NCI-H526 (cell line): Measurements from ENCODE around the gene MICAL2.
"Not testable (repeated sequence)": the region's sequence is repeated elsewhere in the genome, so short reads cannot be mapped to it uniquely, and the experiment has no call there.

Experiments used
- DNase-seq, 2 experiments: peaks; one replicate each; lab custom pipeline; 2025; lab: John Stamatoyannopoulos, UW

MICAL2 gene

DNA sequence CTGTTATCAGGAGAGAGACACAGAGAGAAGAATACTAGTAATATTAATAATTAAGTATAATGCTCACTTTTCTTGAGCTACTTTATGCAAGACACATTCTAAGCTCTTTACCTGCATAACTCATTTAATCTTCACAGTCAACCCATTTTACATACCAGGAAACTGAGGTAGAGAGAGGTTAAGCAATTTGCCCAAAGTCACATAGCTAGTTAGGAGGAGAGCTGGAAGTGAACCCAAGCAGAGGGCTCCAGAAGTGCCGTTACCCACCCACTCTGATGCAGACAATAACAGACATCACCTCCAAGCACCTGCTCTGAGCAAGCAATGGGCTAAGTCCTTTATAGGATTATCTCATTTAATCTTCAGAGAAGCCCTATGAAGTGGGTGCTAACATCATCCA is 24.8 kb downstream of the MICAL2 start:
- no peak for DNase-seq

GRCh38 chr11:12137005-12137690 is 26.8 kb downstream of the MICAL2 start:
- DNase-seq, result no peak

- DNase-seq, result no peak
Measured at GRCh38 chr11:12137938-12138731, 27.7 kb downstream of the MICAL2 start.

- no peak for DNase-seq
Measured at GRCh38 chr11:12139144-12139881, 28.9 kb downstream of the MICAL2 start.

- DNase-seq, result no peak
Measured at GRCh38 chr11:12140186-12140793, 29.9 kb downstream of the MICAL2 start.

GRCh38 chr11:12141283-12141682 is 30.9 kb downstream of the MICAL2 start:
- no peak for DNase-seq

GRCh38 chr11:12142176-12142575 is 31.8 kb downstream of the MICAL2 start:
- DNase-seq, result no peak

GRCh38 chr11:12142909-12143308 is 32.5 kb downstream of the MICAL2 start:
- no peak for DNase-seq

GRCh38 chr11:12143461-12144258 is 33.3 kb downstream of the MICAL2 start:
- no peak for DNase-seq

DNA sequence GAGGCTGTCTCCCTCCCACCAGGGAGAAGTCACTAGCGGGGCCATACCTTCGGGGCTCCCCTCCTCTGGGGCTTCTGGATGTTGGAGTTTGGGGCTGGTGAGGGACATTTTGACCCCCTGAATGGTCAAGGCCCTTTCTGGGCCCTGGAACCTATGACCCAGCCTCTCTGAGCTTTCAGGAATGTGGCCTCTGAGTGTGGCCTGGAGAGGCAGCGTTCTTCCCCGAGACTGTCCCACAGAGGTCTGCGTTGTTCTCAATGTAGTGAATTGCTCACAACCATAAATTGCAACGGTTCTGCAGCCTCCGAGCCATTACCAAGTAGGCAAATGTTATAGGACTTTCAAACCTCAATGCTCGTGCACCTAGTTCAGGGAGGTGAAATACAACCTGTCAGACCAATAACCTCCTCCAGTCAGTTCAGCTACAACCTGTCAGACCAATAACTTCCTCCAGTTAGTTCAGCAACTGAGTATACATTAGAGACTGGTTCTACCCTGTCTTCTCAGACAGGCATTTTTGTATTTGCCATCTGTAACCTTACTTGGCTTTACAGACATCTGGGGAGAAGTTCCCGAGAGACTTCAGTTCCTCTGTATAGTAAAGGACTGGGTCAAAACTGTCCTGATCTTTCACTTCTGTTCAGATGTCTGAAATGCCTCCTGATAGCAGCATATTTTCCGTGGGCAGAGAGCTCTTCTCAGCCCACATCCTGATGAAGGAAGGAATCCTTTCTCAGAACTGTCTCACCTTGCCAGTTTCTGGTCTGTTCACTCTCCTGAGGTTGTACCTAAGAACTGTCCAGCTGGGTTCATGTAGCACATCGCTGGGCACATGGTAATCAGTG is 34.2 kb downstream of the MICAL2 start:
- no peak for DNase-seq

DNA sequence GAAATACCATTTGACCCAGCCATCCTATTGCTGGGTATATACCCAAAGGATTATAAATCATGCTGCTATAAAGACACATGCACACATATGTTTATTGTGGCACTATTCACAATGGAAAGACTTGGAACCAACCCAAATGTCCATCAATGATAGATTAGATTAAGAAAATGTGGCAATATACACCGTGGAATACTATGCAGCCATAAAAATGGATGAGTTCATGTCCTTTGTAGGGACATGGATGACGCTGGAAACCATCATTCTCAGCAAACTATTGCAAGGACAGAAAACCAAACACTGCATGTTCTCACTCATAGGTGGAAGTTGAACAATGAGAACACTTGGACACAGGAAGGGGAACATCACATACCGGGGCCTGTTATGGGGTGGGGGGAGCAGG is 36.3 kb downstream of the MICAL2 start:
- not testable (repeated sequence) for DNase-seq

- DNase-seq, result no peak
Measured at GRCh38 chr11:12147827-12148226, 37.4 kb downstream of the MICAL2 start.

- DNase-seq, result no peak
Measured at GRCh38 chr11:12148466-12148865, 38.1 kb downstream of the MICAL2 start.

GRCh38 chr11:12148882-12149281 is 38.5 kb downstream of the MICAL2 start:
- no peak for DNase-seq

DNA sequence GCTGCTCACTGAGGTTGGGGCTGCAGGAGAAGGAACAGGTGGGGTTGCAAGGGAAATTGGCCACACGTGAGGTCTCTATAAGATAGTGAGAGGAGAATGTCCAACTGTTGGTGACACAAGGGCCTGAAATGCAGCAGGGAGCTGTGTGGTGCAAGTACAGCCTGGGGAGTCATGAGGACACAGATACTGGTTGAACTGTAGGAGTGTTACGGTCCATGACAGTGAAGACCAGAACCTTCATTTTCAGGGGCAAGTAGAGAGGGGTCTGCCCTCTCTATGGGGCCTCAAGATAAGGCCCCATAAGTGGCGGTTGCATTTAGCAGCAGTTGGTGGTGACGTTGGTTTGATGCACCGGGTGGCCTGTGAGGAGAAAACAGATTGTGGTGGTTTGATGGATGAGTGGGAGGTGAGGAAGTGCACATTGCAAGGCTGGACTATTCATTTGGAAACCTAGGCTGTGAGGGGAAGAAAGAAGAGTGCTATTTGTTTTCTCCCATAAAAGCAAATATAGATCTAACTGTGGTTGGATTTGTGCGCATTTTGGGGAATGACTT is 39.4 kb downstream of the MICAL2 start:
- no peak for DNase-seq

GRCh38 chr11:12150831-12151382 is 40.5 kb downstream of the MICAL2 start:
- DNase-seq, result no peak

GRCh38 chr11:12152321-12152720 is 41.9 kb downstream of the MICAL2 start:
- no peak for DNase-seq

GRCh38 chr11:12154871-12155668 is 44.7 kb downstream of the MICAL2 start:
- DNase-seq, result no peak

DNA sequence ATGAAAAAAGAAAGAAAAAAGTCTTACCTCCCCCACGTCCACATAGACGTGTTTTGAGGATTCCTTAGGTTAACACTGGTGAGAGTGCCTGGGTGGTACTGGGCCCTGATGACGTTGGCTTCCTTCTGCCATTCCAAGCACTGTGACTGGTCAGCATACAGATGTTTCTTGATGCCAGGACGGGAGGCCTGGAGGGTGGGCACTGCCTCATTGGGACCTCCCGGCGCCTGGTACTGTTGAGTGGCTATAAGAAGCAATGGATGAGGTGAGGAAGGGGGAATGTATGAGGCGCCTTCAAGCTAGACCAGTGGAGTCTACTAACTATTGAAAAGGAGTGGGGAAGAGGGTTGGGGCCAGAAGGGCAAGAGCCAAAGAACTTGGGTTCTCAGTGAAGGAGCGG is 45.3 kb downstream of the MICAL2 start:
- DNase-seq, result no peak
